GM23338 (cell line): ENCODE data around the gene MYO7B. TPM values are rescaled to one million over a fixed set of nuclear protein-coding genes. Genes with fewer than 3 reads are reported as not detected.

Experiments used
- ATAC-seq: fragments of 200-7000 bp; cut with Tn5 transposase; 3 replicates; pipeline ENCODE4 v1.9.1; 2020
- DNase-seq: peaks from one replicate; pipeline ENCODE4 v3.0.0-alpha.2; 2015; ENCODE audit warnings: low spot score
- H2AFZ ChIP-seq: fragments of 200-600 bp; sonication (generic); 2 replicates; pipeline ENCODE4 v1.8.0; 2016; ENCODE audit warnings: antibody characterized with exemption, mild to moderate bottlenecking, moderate library complexity
- H3F3A ChIP-seq: fragments of 200-600 bp; sonication (generic); replicated peaks from 2 replicates; pipeline ENCODE4 v1.8.0; 2017; ENCODE audit warnings: antibody characterized with exemption, mixed run types, low read depth
- H3K27ac ChIP-seq: fragments of 200-600 bp; sonication (generic); 2 replicates; pipeline ENCODE4 v1.6.1; 2016; ENCODE audit warnings: low read depth
- H3K27me3 ChIP-seq: fragments of 200-600 bp; sonication (generic); 2 replicates; pipeline ENCODE4 v1.8.0; 2016; ENCODE audit warnings: mild to moderate bottlenecking, mixed run types, moderate library complexity; ENCODE audit not compliant: insufficient read depth
- H3K36me3 ChIP-seq: fragments of 200-600 bp; sonication (generic); 2 replicates; pipeline ENCODE4 v1.8.0; 2016; ENCODE audit warnings: mild to moderate bottlenecking; ENCODE audit not compliant: insufficient read depth
- H3K4me1 ChIP-seq: fragments of 200-600 bp; sonication (generic); 2 replicates; pipeline ENCODE4 v1.8.0; 2016; ENCODE audit warnings: mild to moderate bottlenecking, moderate library complexity; ENCODE audit not compliant: insufficient read depth
- H3K4me2 ChIP-seq: fragments of 200-600 bp; sonication (generic); 2 replicates; pipeline ENCODE4 v1.7.1; 2017; ENCODE audit warnings: mixed run types
- H3K4me3 ChIP-seq: fragments of 200-600 bp; sonication (generic); 2 replicates; pipeline ENCODE4 v1.6.1; 2016; ENCODE audit warnings: mixed run types
- H3K79me2 ChIP-seq: fragments of 200-600 bp; sonication (generic); replicated peaks from 2 replicates; pipeline ENCODE4 v1.8.0; 2017; ENCODE audit warnings: mild to moderate bottlenecking; ENCODE audit not compliant: insufficient read depth
- H3K9me2 ChIP-seq: fragments of 200-600 bp; sonication (generic); 2 replicates; pipeline ENCODE4 v1.8.0; 2017; ENCODE audit not compliant: insufficient read depth
- H4K20me1 ChIP-seq: fragments of 200-600 bp; sonication (generic); replicated peaks from 2 replicates; pipeline ENCODE4 v1.8.0; 2017; ENCODE audit warnings: mild to moderate bottlenecking; ENCODE audit not compliant: insufficient read depth
- H3K27ac Mint-ChIP-seq: 2 replicates; pipeline ENCODE4 v1.8.0; 2020; ENCODE audit warnings: inconsistent platforms, mild to moderate bottlenecking, moderate library complexity, mixed read lengths
- H3K27me3 Mint-ChIP-seq: 3 replicates; pipeline ENCODE4 v1.8.0; 2022; ENCODE audit warnings: low read depth, mild to moderate bottlenecking, moderate library complexity, mixed read lengths, inconsistent platforms; ENCODE audit not compliant: insufficient read depth, poor library complexity
- H3K36me3 Mint-ChIP-seq: 3 replicates; pipeline ENCODE4 v1.8.0; 2021; ENCODE audit warnings: low read depth, mild to moderate bottlenecking, inconsistent platforms, moderate library complexity, mixed read lengths
- H3K4me1 Mint-ChIP-seq: 3 replicates; pipeline ENCODE4 v1.8.0; 2020; ENCODE audit warnings: mild to moderate bottlenecking, inconsistent platforms, mixed read lengths
- H3K4me3 Mint-ChIP-seq: 3 replicates; pipeline ENCODE4 v1.8.0; 2021; ENCODE audit warnings: moderate library complexity, mild to moderate bottlenecking, inconsistent platforms, mixed read lengths
- H3K9me3 Mint-ChIP-seq: 3 replicates; pipeline ENCODE4 v1.8.0; 2020; ENCODE audit warnings: moderate library complexity, mild to moderate bottlenecking, inconsistent platforms, mixed read lengths
- CTCF ChIP-seq, 2 experiments: fragments of 200-600 bp in 1 of 2; sonication (generic) in 1 of 2; conservative IDR thresholded peaks; 2 replicates each; pipeline versions ENCODE4 v1.5.1 to v1.6.1; 2016 to 2017; ENCODE audit warnings: antibody characterized with exemption in 2 of 2, low read depth in 2 of 2, mild to moderate bottlenecking in 2 of 2, moderate library complexity in 1 of 2
- ETS1 ChIP-seq: IDR thresholded peaks from 2 replicates; pipeline ENCODE4 v1.6.1; 2016; ENCODE audit warnings: antibody characterized with exemption
- NANOG ChIP-seq: IDR thresholded peaks from 2 replicates; pipeline ENCODE4 v1.6.1; 2016; ENCODE audit warnings: antibody characterized with exemption, borderline replicate concordance
- POLR2AphosphoS5 ChIP-seq: IDR thresholded peaks from 2 replicates; pipeline ENCODE4 v1.6.1; 2016; ENCODE audit warnings: antibody characterized with exemption, low read depth
- STAT1 ChIP-seq: IDR thresholded peaks from one replicate; pipeline ENCODE4 v1.6.1; 2016; ENCODE audit warnings: antibody characterized with exemption; ENCODE audit not compliant: unreplicated experiment
- ZNF114 ChIP-seq: fragments of 250-450 bp; sonication (Bioruptor Pico); IDR thresholded peaks from 2 replicates; pipeline ENCODE4 v1.5.0; 2020; ENCODE audit warnings: mild to moderate bottlenecking, moderate library complexity
- ZNF331 ChIP-seq: fragments of 250-450 bp; sonication (Bioruptor Pico); IDR thresholded peaks from 2 replicates; pipeline ENCODE4 v1.5.0; 2020; ENCODE audit warnings: low read depth, mild to moderate bottlenecking, moderate library complexity
- ZNF462 ChIP-seq: fragments of 250-450 bp; sonication (Bioruptor Pico); IDR thresholded peaks from 2 replicates; pipeline ENCODE4 v1.5.0; 2020; ENCODE audit warnings: mild to moderate bottlenecking, moderate library complexity
- polyA plus RNA-seq: library from polyadenylated mRNA; unstranded; fragments of >200 nt; fragmentation: Nextera tagmentation; extraction: Ambion mirVana; gene quantifications from 2 replicates; pipeline ENCODE4 v1.2.1, GENCODE V29; 2016
- total RNA-seq: library from RNA; depleted of rRNA; stranded (reverse); fragments of >200 nt; shearing (Covaris generic); gene quantifications from 2 replicates; pipeline ENCODE4 v1.2.3, GENCODE V29; 2014

MYO7B gene
- total and polyA plus RNA-seq, 2 experiments from 2014 or later: not detected

- H3K27me3 ChIP-seq: no peaks in the 10 kb centered on the region
- Mint-ChIP-seq H3K27ac (no peak overlapping the region), H3K4me1 (peaks cover 17% of the 10 kb centered on the region), H3K27me3 (peaks cover 12% of the 10 kb centered on the region), H3K9me3 (0 out of 3 replicates have a peak, but pooled peaks cover 3% of the 10 kb centered on the region), H3K36me3 (no peaks in the 10 kb centered on the region; the same call in 2 of the 3 replicates), H3K4me3 (no peak overlapping the region)
- no peaks in the 10 kb centered on the region for H3K36me3 ChIP-seq
- no peaks in the 10 kb centered on the region for H4K20me1 ChIP-seq
- DNase-seq (no peak), ATAC-seq (no peak)
- H3K27ac ChIP-seq: no peak overlapping the region
- TF ChIP-seq ZNF114 (CRISPR knock-in tag) (no peak), STAT1 (no peak), CTCF (conservative IDR thresholded peaks at IDR 0.05; ENCODE audit: low read depth in 2 of 2) (no peak), ZNF462 (CRISPR knock-in tag) (no peak), NANOG (no peak), ETS1 (no peak), POLR2AphosphoS5 (no peak), ZNF331 (CRISPR knock-in tag) (no peak)
- no peak overlapping the region for H3K4me2 ChIP-seq
- H3K4me1 ChIP-seq: no peaks in the 10 kb centered on the region
- no peaks in the 10 kb centered on the region for H3K79me2 ChIP-seq
- H3F3A ChIP-seq: no peaks in the 10 kb centered on the region
- no peaks in the 10 kb centered on the region for H3K9me2 ChIP-seq
- H3K4me3 ChIP-seq: no peak overlapping the region
- no peak overlapping the region for H2AFZ ChIP-seq
Observed at GRCh38 chr2:127581516-127582490, 46.3 kb downstream of the MYO7B start.
